SK-MEL-5 (cell line): ENCODE measurements around the gene FAM83E. TPM values are rescaled to one million over a fixed set of nuclear protein-coding genes. Genes with fewer than 3 reads are reported as not detected.
"Not testable (repeated sequence)": the region's sequence is repeated elsewhere in the genome, so short reads cannot be mapped to it uniquely, and the experiment has no call there.

Experiments
- DNase-seq: peaks from one replicate; pipeline ENCODE4 v3.0.0-alpha.2; 2016; ENCODE audit warnings: low read depth, low spot score
- in situ Hi-C: cut with HindIII; loops from 2 replicates; pipeline ENCODE4 v1.10.0; 2016; ENCODE audit warnings: low sequenced_read_pairs, high pct_unique_total_duplicates, low pct_unique_long_range_greater_than_20kb
- polyA plus RNA-seq, 2 experiments: library from polyadenylated mRNA; depleted of rRNA; stranded (reverse); fragments of >200 nt; gene quantifications; 2 replicates each; pipeline ENCODE4 v1.2.3, GENCODE V29; 2015
- total RNA-seq: library from RNA; depleted of rRNA; stranded (reverse); fragments of >200 nt; shearing (Covaris generic); gene quantifications from 2 replicates; pipeline ENCODE4 v1.2.3, GENCODE V29; 2014; rRNA removed

The FAM83E gene
- 0.34 TPM in 1 of 2 replicates, not detected in the other for total RNA-seq
- polyA plus RNA-seq (2015; cell fraction: cytosol; rRNA removed) = not detected in 2 replicates
- polyA plus RNA-seq (2015; cell fraction: nucleus; rRNA removed) = 0.45 TPM in 1 of 2 replicates, not detected in the other

GRCh38 chr19:48614436-48615230, at the start of gene FAM83E:
Gene FAM83E (minus strand): TSS chr19:48615076. CDS start chr19:48613372, 1,704 bp downstream.
- DNase-seq = no peak
- in situ Hi-C loops = no loop called here

- in situ Hi-C loops = no loop called here
- DNase-seq = no peak
Measured at GRCh38 chr19:48664476-48664875, 49.6 kb upstream of the FAM83E start.

- no peak for DNase-seq
- in situ Hi-C loops = no loop called here
Measured at GRCh38 chr19:48663667-48664066, 48.8 kb upstream of the FAM83E start.

GRCh38 chr19:48661711-48662090, 46.8 kb upstream of the FAM83E start:
- no peak for DNase-seq
- in situ Hi-C loops = no loop called here

- DNase-seq = peak; percentile 97
- in situ Hi-C loops = no loop called here
Measured at GRCh38 chr19:48660852-48661710, 46.2 kb upstream of the FAM83E start.

GRCh38 chr19:48659768-48660167, 44.9 kb upstream of the FAM83E start:
- in situ Hi-C loops = no loop called here
- DNase-seq = peak; percentile 85

- DNase-seq = no peak
- in situ Hi-C loops = no loop called here
Measured at GRCh38 chr19:48658483-48658882, 43.6 kb upstream of the FAM83E start.

GRCh38 chr19:48657828-48658227, 43.0 kb upstream of the FAM83E start:
- in situ Hi-C loops, DNase-seq: not testable (repeated sequence)

- in situ Hi-C loops = no loop called here
- DNase-seq = no peak
Measured at GRCh38 chr19:48656840-48657474, 42.1 kb upstream of the FAM83E start.

GRCh38 chr19:48654299-48655059, 39.6 kb upstream of the FAM83E start:
- in situ Hi-C loops = no loop called here
- no peak for DNase-seq

GRCh38 chr19:48651683-48652048, 36.8 kb upstream of the FAM83E start:
- DNase-seq = no peak

GRCh38 chr19:48650974-48651682, 36.3 kb upstream of the FAM83E start:
- in situ Hi-C loops = no loop called here
- no peak for DNase-seq

More at GRCh38 chr19:48651683-48652048, 36.8 kb upstream of the FAM83E start:
- in situ Hi-C loops = no loop called here

GRCh38 chr19:48648134-48648533, 33.3 kb upstream of the FAM83E start:
- in situ Hi-C loops = no loop called here
- no peak for DNase-seq

- in situ Hi-C loops = no loop called here
- no peak for DNase-seq
Measured at GRCh38 chr19:48646722-48647216, 31.9 kb upstream of the FAM83E start.

- peak; percentile 87 for DNase-seq
- in situ Hi-C loops = no loop called here
Measured at GRCh38 chr19:48646001-48646721, 31.3 kb upstream of the FAM83E start, which contains the start of gene CA11. Gene CA11 (minus strand): TSS chr19:48646187. CDS start chr19:48645632, 555 bp downstream.

GRCh38 chr19:48645620-48646000, 30.7 kb upstream of the FAM83E start:
- in situ Hi-C loops = no loop called here
- DNase-seq = peak; percentile 44
